Heart right ventricle (tissue), 16 donors: ENCODE results near the gene C6orf120. TPM values are rescaled to one million over a fixed set of nuclear protein-coding genes. Genes with fewer than 3 reads are reported as not detected.
"Not testable (repeated sequence)": the region's sequence is repeated elsewhere in the genome, so short reads cannot be mapped to it uniquely, and the experiment has no call there.

Source experiments
- ATAC-seq, 8 donors: fragments of 200-7000 bp; cut with Tn5 transposase; one replicate each; pipeline ENCODE4 v1.9.1; 2020; ENCODE audit warnings: mild to moderate bottlenecking in 8 of 8, moderate library complexity in 8 of 8, moderate number of reproducible peaks in 1 of 8
- DNase-seq, 2 donors: peaks; one replicate each; pipeline ENCODE4 v3.0.0-alpha.2; 2020
- H3K27ac ChIP-seq, 10 donors: fragments of 200-600 bp; sonication (generic) in 2 of 10; one replicate each; pipeline versions ENCODE4 v1.5.0 to v1.8.0; 2020 to 2022; ENCODE audit warnings: mild to moderate bottlenecking in 3 of 10
- H3K27me3 ChIP-seq, 7 donors: fragments of 200-600 bp; one replicate each; pipeline ENCODE4 v1.8.0; 2021 to 2022; ENCODE audit warnings: mild to moderate bottlenecking in 2 of 7
- H3K36me3 ChIP-seq, 9 donors: fragments of 200-600 bp; sonication (generic) in 1 of 9; one replicate each; pipeline versions ENCODE4 v1.5.0 to v1.8.0; 2020 to 2022; ENCODE audit warnings: mild to moderate bottlenecking in 2 of 9
- H3K4me1 ChIP-seq, 9 donors: fragments of 200-600 bp; sonication (generic) in 1 of 9; one replicate each; pipeline versions ENCODE4 v1.5.0 to v1.8.0; 2020 to 2022; ENCODE audit warnings: mild to moderate bottlenecking in 4 of 9
- H3K4me3 ChIP-seq, 10 donors: fragments of 200-600 bp; sonication (generic) in 2 of 10; one replicate each; pipeline versions ENCODE4 v1.5.0 to v1.8.0; 2020 to 2022; ENCODE audit warnings: mild to moderate bottlenecking in 7 of 10, moderate library complexity in 2 of 10
- H3K9me3 ChIP-seq, 11 donors: fragments of 200-600 bp in 10 of 11; sonication (generic) in 2 of 11; one replicate each; pipeline versions ENCODE4 v1.5.0 to v1.8.0; 2013 to 2022; ENCODE audit warnings: mild to moderate bottlenecking in 2 of 11, control low read depth in 1 of 11, moderate library complexity in 1 of 11
- CTCF ChIP-seq, 9 donors: fragments of 200-600 bp; sonication (generic) in 2 of 9; IDR thresholded peaks; one replicate each; pipeline versions ENCODE4 v1.5.0 to v1.8.0; 2021 to 2022; ENCODE audit warnings: antibody characterized with exemption in 9 of 9, mild to moderate bottlenecking in 5 of 9, moderate library complexity in 1 of 9
- whole genome bisulfite sequencing, 2 donors: extraction: QIAGEN DNeasy Blood & Tissue Kit; methylation state at CpG; one replicate each; pipeline ENCODE4 v1.1.7; 2013; ENCODE audit warnings: inconsistent platforms in 1 of 2; 5-methylcytosine and 5-hydroxymethylcytosine counted together
- intact Hi-C, 10 donors: fragments of 100-400 bp; cut with DNase I; formaldehyde crosslinking; loops; one replicate each; pipeline versions ENCODE4 v1.11.1 to v1.14.2; 2022
- polyA plus RNA-seq, 2 donors: library from polyadenylated mRNA; stranded (reverse); fragments of 200-250 nt; gene quantifications; one replicate each; pipeline ENCODE4 v1.2.3, GENCODE V29; 2013
- total RNA-seq, 10 donors: library from RNA; stranded (reverse); fragmentation: NEBNext Ultra II Directional in 3 of 10; extraction: Animal tissue kit (Norgen Biotek cat#: 25700) in 3 of 10; gene quantifications; one replicate each; pipeline versions ENCODE4 v1.2.1 to v1.2.4, GENCODE V29; 2021 to 2023
- donor health status: Arrhythmogenic right ventricular cardiomyopathy.
- donor health status: ischemic (EF 13 %, LVEDD 7.1; RV severe dilation, severe dysfunction).
- donor health status: healthy with polysubstance abuse.
- donor health status: DM: no; HTN: yes; CAD: no.
- donor health status: DM: no; HTN: no; CAD: no.
- donor health status: ischemic (EF 25% LVEDD 6.9; RV normal size, moderate dysfunction).
- donor health status: ischemic (EF 25% LVEDD 5.7; RV mildly dilated, moderate dysfunction).
- donor health status: healthy.
- donor health status: DM: yes; HTN: yes; CAD: no.
- donor health status: Ischemic cardiomyopathy.
- donor health status: ischemic (EF 35%, LVEDD 5.7; RV mildly dilated, moderate dysfunction).
- donor health status: nonischemic (EF 11% LVEDD 7.7; RV severe dilation, severe dysfunction).
- donor health status: DM: yes; HTN: yes; CAD: no.
- donor health status: PGD.
- donor health status: ischemic (EF 29% LVEDD 5.4; RV normal size, mild dysfunction).
- donor health status: nonischemic (EF 23%, LVEDD 6.1; RV moderate dilation, normal function).

Gene C6orf120
- total and polyA plus RNA-seq, 12 donors, result 2.4 to 18.9 (median 13.6) TPM

GRCh38 chr6:169695131-169695530 lies 6.8 kb upstream of the C6orf120 start:
- 94 to 100% methylated on average over 5 of the region's 5 CpGs for WGBS, 2 donors
- DNase-seq (no peak), ATAC-seq (no peak)
- no peak for TF ChIP-seq CTCF (IDR thresholded peaks at IDR 0.05)
- Histone ChIP-seq H3K27ac (no peak overlapping the region), H3K4me3 (no peak overlapping the region), H3K27me3 (no peaks in the 10 kb centered on the region), H3K36me3 (peaks cover 0 to 4% (median 0%) of the 10 kb centered on the region in 9 donors), H3K4me1 (peaks cover 0 to 17% (median 3%) of the 10 kb centered on the region in 9 donors), H3K9me3 (peaks cover 0 to 17% (median 0%) of the 10 kb centered on the region in 11 donors)
- intact Hi-C loops, result loop anchor here in 1 of 10 donors (5.0 kb wide), 1 partner anchor 798 kb away; no protein-coding TSS in a partner anchor

GRCh38 chr6:169697115-169697514 lies 4.8 kb upstream of the C6orf120 start:
- not testable (repeated sequence) for DNase-seq, H3K36me3 ChIP-seq, H3K27ac ChIP-seq, H3K4me3 ChIP-seq, ATAC-seq, H3K27me3 ChIP-seq
- intact Hi-C loops, result loop anchor here in 1 of 10 donors (5.0 kb wide), 1 partner anchor 800 kb away; no protein-coding TSS in a partner anchor
- peak in 7 of 9 donors; percentile 37 to 54 (median 41) for TF ChIP-seq CTCF (IDR thresholded peaks at IDR 0.05)
- Histone ChIP-seq H3K4me1 (peaks cover 3 to 30% (median 14%) of the 10 kb centered on the region in 9 donors), H3K9me3 (peaks cover 0 to 16% (median 0%) of the 10 kb centered on the region in 11 donors)
- 77 to 80% methylated on average over 10 of the region's 10 CpGs for WGBS, 2 donors

GRCh38 chr6:169700296-169700695 lies 1.6 kb upstream of the C6orf120 start:
- Histone ChIP-seq H3K4me1 (peaks cover 3 to 56% (median 42%) of the 10 kb centered on the region in 9 donors), H3K4me3 (peak overlapping the region in 1 of 10 donors; percentile 81), H3K36me3 (peaks cover 0 to 23% (median 0%) of the 10 kb centered on the region in 9 donors), H3K9me3 (peaks cover 0 to 7% (median 0%) of the 10 kb centered on the region in 11 donors), H3K27ac (no peak overlapping the region), H3K27me3 (no peaks in the 10 kb centered on the region)
- WGBS, 2 donors, result 57 to 60% methylated on average over 5 of the region's 5 CpGs
- no peak for ATAC-seq
- intact Hi-C loops, result loop anchor here in 1 of 10 donors (5.0 kb wide), 1 partner anchor 52 kb away; the partner anchor contains the start of genes DYNLT2 and ERMARD
- no peak for DNase-seq
- TF ChIP-seq CTCF (IDR thresholded peaks at IDR 0.05), result no peak

GRCh38 chr6:169701311-169701953 lies 494 bp upstream of the C6orf120 start:
- peaks cover 0 to 34% (median 0%) of the 10 kb centered on the region in 9 donors for H3K36me3 ChIP-seq
- ATAC-seq (peak in 4 of 8 donors; percentile 2 to 33 (median 13)), DNase-seq (no peak)
- WGBS, 2 donors, result 0% methylated on average over 51 to 54 of the region's 54 CpGs
- H3K4me1 ChIP-seq, result peaks cover 3 to 60% (median 42%) of the 10 kb centered on the region in 9 donors
- intact Hi-C loops, result loop anchor here in 1 of 10 donors (5.0 kb wide), 1 partner anchor 51 kb away; the partner anchor contains the start of genes DYNLT2 and ERMARD
- H3K27ac ChIP-seq, result peak overlapping the region; percentile 83 to 98 (median 94)
- TF ChIP-seq CTCF (IDR thresholded peaks at IDR 0.05), result no peak
- no peaks in the 10 kb centered on the region for H3K9me3 ChIP-seq
- H3K4me3 ChIP-seq, result peak overlapping the region; percentile 78 to 97 (median 88)
- no peaks in the 10 kb centered on the region for H3K27me3 ChIP-seq
